SHP77 (cell line): ENCODE measurements around the gene S100A6.

ENCODE experiments used
- DNase-seq, 2 experiments: peaks; one replicate each; lab custom pipeline; 2025; lab: John Stamatoyannopoulos, UW

Gene S100A6

GRCh38 chr1:153545067-153546055, 9.6 kb upstream of the S100A6 start, which contains the start of gene S100A4:
Gene S100A4, minus strand, starts transcription at chr1:153545806. Its CDS starts 1,012 bp downstream, at chr1:153544794.
- peak; percentile 99 for DNase-seq

- no peak for DNase-seq
These were observed 8.8 kb upstream of the S100A6 start for GRCh38 chr1:153544453-153545066.

GRCh38 chr1:153543736-153544135, 7.9 kb upstream of the S100A6 start:
- no peak for DNase-seq

DNA sequence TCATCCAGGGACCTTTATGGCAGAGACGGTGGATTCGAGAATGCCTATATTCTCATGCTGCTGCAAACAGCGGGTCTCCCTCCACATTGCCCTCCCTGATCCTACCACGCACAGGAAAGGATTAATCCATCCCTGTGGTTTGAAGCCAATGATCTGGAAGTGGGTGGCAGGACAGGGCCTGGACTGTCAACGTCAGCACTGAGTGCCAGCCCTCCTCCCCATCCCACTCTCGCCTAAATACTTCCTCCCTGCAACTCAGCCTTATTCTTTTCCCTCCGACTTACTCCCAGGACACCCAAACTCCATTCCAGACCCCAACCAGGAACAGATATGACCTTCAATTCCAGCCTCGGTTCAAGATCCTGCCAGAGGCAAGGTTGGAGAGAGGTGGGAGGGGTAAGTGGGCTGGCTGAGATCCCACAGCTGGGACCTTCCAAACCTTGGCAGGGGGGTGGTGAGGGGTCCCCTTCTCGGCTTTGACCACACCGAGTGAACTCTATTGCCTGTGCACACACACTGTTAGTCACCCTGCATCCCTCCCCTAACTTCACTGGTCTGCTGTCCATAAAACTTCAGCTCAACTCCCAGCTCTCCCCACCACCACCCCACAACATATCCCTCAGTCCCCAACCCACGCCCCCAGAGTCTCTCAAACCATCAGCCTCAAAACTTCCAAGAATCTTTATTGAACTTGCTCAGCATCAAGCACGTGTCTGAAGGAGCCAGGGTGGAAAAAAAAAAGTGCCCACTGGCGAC, 7.3 kb upstream of the S100A6 start:
- DNase-seq: no peak

DNA sequence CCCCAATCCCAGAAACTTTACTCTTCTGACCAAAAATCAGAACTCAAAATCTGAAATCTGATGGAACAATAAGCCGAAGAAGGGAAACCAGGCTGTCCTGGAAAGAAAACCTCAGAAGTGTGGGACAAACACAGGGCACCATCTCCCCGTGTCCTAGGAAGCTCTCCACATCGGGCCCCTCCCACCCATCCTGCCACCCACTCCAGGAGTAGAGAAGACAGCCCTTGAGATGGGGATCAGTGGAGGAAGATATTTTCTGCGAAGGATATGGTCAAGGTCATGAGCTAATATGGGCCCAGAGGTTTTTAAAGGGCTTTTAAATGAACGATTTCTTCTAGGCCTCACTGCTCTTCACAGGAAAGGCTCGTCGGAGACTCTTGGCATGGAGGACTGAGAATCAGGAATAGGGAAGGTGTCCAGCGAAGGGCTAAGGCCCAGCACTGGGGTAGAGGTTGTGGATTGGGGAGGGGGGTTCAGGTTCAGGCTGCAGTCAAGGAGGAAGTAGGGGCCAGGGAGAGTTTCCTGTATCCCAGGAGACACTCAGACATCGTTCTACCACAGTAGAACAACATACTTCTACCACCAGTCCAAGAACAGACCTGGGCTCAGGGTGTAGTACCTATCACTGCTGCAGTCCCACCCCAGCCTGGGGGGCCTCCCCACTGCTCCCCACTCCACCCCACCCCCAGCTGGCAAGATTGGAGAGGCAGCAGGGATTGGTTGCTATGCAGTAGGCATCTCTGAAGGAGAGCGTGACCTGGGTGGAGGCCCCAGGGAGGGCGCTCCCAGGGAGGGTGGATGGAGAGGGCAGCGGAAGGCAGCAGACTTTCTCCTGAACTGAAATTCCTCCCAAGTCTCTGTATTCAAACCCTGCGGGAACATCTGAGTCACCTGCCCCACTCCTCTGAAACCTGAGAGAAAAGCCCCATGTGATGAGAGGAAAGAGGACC, 6.1 kb upstream of the S100A6 start:
- DNase-seq: no peak

GRCh38 chr1:153540394-153541361, 4.9 kb upstream of the S100A6 start, which contains the start of gene S100A5:
Gene S100A5, minus strand, starts transcription at chr1:153540934. Its CDS starts 743 bp downstream, at chr1:153540191.
- no peak for DNase-seq

DNA sequence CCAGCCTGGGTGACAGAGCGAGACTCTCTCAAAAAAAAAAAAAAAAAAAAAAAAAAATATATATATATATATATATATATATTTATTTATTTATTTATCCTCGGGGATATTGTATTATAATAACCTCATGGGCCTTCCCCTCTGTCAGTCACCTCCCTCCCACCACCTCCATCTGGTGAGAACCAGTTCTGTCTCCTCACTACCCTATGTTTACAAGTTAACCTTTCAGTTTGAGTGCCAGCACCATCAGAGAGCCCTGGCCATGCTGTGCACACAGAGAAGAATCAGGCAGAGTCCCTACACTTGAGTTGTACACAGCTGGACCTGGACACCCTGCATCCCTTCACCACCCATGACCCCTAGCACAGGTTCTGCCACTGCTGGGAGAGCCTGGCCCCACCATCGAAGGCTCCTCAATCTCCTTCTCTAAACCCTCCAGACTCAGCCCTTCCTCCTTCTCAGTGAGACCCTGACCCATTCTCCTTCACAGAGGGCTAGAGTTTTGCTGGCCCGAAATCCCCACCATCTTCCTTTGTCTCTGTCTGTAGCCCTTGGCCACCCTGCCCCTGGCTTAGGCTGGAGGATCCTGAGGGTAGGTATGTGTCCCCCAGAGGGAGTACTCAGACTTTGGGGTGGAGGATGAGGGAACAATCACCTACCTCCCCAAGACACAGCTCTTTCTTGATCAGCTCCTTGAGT, 3.8 kb upstream of the S100A6 start:
- no peak for DNase-seq

GRCh38 chr1:153538315-153538821, 2.6 kb upstream of the S100A6 start:
- peak; percentile 60 to 83 for DNase-seq

DNA sequence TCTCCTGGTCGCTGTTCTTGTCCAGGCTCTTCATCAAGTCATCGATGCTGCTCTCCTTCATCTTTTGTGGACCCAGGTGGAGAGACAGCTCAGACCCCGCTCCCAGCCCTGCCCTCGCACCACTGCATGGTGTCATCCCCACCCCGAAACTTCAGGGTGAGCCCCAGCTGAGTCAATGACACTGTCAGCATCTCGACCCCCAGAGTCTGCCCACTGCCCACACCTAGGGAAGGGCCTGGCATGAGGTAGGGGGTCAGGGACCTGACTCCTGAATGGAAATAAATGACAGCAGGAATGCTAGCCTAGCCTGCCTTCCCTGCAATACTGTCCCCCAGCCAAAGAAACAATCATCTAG, 1.6 kb upstream of the S100A6 start:
- DNase-seq: no peak

DNA sequence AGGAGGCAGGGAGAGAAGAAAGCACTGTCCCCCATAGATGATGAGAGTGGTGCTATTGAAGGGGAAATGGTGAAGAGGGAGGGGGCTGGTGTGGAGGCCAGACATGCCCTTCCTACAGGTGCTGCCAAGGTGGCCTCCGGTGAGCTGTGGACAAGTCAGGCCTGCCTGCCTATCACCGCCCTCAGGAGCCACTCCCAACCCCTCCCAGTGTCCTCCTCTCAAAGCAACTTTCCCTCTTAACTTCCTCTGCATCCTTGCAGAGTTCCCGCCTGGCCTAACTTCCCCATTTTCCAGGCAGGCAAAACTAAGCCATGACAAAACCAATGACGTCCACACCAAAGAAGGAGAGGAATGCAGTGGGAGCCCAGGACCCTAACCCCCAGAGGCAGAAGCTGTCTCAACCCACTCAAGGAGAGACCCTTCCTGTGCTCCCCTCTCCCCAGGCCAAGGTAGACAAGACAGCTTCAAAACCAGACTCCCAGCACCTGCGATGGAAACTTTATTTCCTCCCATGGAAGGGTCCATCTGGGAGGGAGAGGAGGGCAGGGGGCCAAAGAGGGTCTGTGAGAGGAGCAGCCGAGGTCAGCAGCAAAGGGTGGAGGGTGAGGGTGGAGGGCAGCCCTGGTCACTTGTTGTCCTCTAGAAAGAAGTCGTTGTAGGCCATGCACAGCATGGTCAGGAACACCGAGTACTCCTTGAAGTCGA, 1.0 kb upstream of the S100A6 start:
- no peak for DNase-seq

- peak; percentile 74 to 88 for DNase-seq
These were observed 350 bp upstream of the S100A6 start for GRCh38 chr1:153536012-153536670.

- DNase-seq: no peak
These were observed 908 bp downstream of the S100A6 start for GRCh38 chr1:153534925-153535241.

GRCh38 chr1:153534226-153534924, 1.4 kb downstream of the S100A6 start:
- DNase-seq: no peak

- peak; percentile 78 to 88 for DNase-seq
These were observed 2.0 kb downstream of the S100A6 start for GRCh38 chr1:153533689-153534201.

DNA sequence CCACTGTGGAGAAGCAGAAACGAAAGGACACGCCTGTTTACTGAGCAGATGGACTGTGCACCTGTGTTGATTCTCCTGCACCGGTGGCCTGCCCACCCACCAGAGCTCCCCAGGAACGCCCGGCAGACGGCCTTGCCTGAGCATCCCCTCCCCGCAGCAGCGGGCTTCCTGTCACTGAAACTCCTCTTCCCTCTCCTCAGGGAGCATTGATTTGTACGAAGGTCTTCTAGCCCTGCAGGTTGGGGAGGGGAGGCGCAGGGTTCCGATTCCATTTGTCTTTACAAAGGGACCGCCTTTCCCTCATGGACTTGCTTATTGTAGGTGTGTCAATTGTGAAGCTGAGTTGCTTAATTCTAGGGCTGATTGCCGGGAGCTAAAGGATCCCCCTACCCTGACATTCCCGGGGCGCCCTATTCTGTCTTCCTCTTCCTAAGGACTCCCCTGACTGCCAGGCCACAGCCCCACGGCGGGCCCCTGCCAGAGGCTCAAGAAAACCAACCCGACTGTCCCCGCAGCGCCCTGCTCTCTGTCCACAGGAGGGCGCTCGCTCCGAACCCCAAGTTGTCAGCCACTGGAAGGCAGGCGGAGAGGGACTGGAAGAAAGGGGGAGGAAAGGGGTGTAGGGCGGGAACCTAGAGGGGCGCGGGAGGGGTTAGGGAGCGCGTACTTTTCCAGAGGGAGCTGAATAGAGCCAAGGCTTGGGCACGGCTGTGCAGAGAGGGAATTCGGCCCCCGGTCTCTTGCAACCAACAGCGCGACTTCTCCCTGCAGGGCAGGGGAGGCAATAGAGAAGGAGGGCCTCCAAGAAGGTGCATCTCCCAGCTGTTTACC, 2.8 kb downstream of the S100A6 start:
- peak; percentile 94 to 95 for DNase-seq

GRCh38 chr1:153532181-153532580, 3.6 kb downstream of the S100A6 start:
- no peak for DNase-seq
